Measurements from ENCODE around the gene ZNF207. TPM values are rescaled to one million over a fixed set of nuclear protein-coding genes. Genes with fewer than 3 reads are reported as not detected.
"Not testable (repeated sequence)": the region's sequence is repeated elsewhere in the genome, so short reads cannot be mapped to it uniquely, and the experiment has no call there.

The ZNF207 gene
- total RNA-seq, 1 donor from 2014 or later: 133 TPM

- DNase-seq: no peak
- H3K9me3 ChIP-seq: no peaks in the 10 kb centered on the region
- no peaks in the 10 kb centered on the region for H3K27me3 ChIP-seq
- H3K36me3 ChIP-seq: peaks cover 12% of the 10 kb centered on the region
- intact Hi-C loops (cut with DNase I): no loop called here
- ATAC-seq: no peak
- H3K27ac ChIP-seq: no peak overlapping the region
- no peaks in the 10 kb centered on the region for H3K4me1 ChIP-seq
- no peak for TF ChIP-seq CTCF (IDR thresholded peaks at IDR 0.05)
- no peak overlapping the region for H3K4me3 ChIP-seq
Measured at GRCh38 chr17:32393904-32394303, 43.9 kb downstream of the ZNF207 start.

- no peak overlapping the region for H3K27ac ChIP-seq
- no peaks in the 10 kb centered on the region for H3K27me3 ChIP-seq
- no peak for TF ChIP-seq CTCF (IDR thresholded peaks at IDR 0.05)
- H3K36me3 ChIP-seq: no peaks in the 10 kb centered on the region
- intact Hi-C loops (cut with DNase I): no loop called here
- H3K4me3 ChIP-seq: no peak overlapping the region
- no peaks in the 10 kb centered on the region for H3K9me3 ChIP-seq
- no peak for DNase-seq
- H3K4me1 ChIP-seq: no peaks in the 10 kb centered on the region
- no peak for ATAC-seq
Measured at GRCh38 chr17:32396343-32396742, 46.4 kb downstream of the ZNF207 start.

DNA sequence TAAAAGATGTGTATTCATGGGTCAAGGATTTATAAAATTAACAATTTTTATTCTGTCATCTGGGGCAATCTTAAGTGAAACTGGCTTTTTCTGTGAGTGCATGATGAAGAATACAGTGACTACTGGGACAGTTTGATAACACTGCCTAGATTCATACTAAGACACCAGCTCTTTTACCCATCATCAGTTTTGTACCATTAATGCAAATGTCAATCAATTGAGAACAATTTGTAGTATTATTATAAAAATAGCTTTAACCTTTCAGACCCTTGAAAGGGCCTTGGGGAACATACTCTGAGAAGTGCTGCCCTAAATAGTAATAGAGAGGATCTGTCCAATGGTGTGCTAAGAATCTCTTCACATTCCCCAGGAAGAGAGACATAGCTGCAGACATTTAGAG lies 49.0 kb downstream of the ZNF207 start:
- no peak overlapping the region for H3K27ac ChIP-seq
- H3K36me3 ChIP-seq: no peaks in the 10 kb centered on the region
- no peaks in the 10 kb centered on the region for H3K4me1 ChIP-seq
- H3K4me3 ChIP-seq: no peak overlapping the region
- TF ChIP-seq CTCF (IDR thresholded peaks at IDR 0.05): no peak
- intact Hi-C loops (cut with DNase I): no loop called here
- H3K27me3 ChIP-seq: no peaks in the 10 kb centered on the region
- DNase-seq (no peak), ATAC-seq (no peak)
- no peaks in the 10 kb centered on the region for H3K9me3 ChIP-seq

DNA sequence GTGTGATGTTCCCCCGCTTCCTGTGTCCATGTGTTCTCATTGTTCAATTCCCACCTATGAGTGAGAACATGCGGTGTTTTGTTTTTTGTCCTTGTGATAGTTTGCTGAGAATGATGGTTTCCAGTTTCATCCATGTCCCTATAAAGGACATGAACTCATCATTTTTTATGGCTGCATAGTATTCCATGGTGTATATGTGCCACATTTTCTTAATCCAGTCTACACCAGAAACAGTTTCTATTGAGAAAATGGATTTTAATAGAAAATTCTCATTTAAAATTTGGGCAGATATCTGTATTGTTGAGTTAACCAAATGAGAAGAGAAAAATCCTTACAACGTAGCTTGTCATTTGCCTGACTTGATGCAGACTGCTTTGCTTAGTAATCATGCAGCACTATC lies 60.1 kb downstream of the ZNF207 start:
- not testable (repeated sequence) for ATAC-seq

DNA sequence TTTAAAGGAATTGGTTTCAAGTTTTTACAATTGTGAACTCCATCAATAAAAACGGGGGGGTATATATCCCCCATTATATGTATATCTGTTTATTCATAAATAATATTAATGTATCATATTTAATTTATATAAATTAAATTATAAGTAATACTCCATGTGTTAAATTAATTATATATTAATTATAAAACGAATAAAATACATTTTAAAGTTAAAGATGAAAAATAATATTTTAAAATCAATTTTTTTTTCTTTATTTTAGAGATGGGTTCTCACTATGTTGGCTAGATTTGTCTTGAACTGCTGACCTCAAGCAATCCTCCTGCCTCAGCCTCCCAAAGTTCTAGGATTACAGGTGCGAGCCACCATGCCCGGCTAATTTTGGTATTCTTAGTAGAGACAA lies 76.9 kb downstream of the ZNF207 start:
- TF ChIP-seq CTCF (IDR thresholded peaks at IDR 0.05): no peak
- Histone ChIP-seq H3K4me3 (no peak overlapping the region), H3K9me3 (no peaks in the 10 kb centered on the region), H3K36me3 (no peaks in the 10 kb centered on the region), H3K4me1 (no peaks in the 10 kb centered on the region), H3K27me3 (no peaks in the 10 kb centered on the region), H3K27ac (no peak overlapping the region)
- no peak for DNase-seq
- no peak for ATAC-seq
- intact Hi-C loops (cut with DNase I): no loop called here

More for the DNA sequence above, 60.1 kb downstream of the ZNF207 start:
- H3K27me3 ChIP-seq; H3K4me3 ChIP-seq; intact Hi-C loops (cut with DNase I); H3K4me1 ChIP-seq; H3K9me3 ChIP-seq; H3K27ac ChIP-seq; DNase-seq: not testable (repeated sequence)
- H3K36me3 ChIP-seq: peaks cover 14% of the 10 kb centered on the region

DNA sequence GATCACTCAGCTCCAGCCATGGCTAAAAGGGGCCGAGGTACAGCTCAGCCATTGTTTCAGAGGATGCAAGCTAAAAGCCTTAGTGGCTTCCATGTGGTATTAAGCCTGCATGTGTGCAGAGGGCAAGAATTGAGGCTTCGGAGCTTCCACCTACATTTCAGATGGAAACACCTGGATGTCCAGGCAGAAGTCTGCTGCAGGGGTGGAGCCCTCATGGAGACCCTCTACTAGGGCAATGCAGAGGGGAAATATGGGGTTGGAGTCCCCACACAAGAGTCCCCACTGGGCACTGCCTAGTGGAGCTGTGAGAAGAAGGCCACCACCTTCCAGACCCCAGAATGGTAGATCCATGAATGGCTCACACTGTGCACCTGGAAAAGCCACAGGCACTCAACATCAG lies 79.6 kb downstream of the ZNF207 start:
- H3K27ac ChIP-seq: no peak overlapping the region
- intact Hi-C loops (cut with DNase I): no loop called here
- no peak overlapping the region for H3K4me3 ChIP-seq
- H3K27me3 ChIP-seq: no peaks in the 10 kb centered on the region
- DNase-seq (no peak), ATAC-seq (no peak)
- no peaks in the 10 kb centered on the region for H3K36me3 ChIP-seq
- no peaks in the 10 kb centered on the region for H3K9me3 ChIP-seq
- H3K4me1 ChIP-seq: no peaks in the 10 kb centered on the region
- no peak for TF ChIP-seq CTCF (IDR thresholded peaks at IDR 0.05)

Small RNA genes lying within 50 kb of the gene (microRNA-seq; reads per million reads assigned to microRNA genes)
- gene MIR632 (ENCODE audit: borderline microRNAs expressed): not detected

Other genes with a start within 250 kb of the ZNF207 start
- 46.6 TPM for gene RHOT1, start 207.7 kb upstream of the ZNF207 start, total RNA-seq
- 0.41 TPM for gene RHBDL3, start 84.3 kb upstream of the ZNF207 start, total RNA-seq
- 14.2 TPM for gene C17orf75, start 8.0 kb upstream of the ZNF207 start, total RNA-seq
- gene PSMD11, start 94.4 kb downstream of the ZNF207 start, total RNA-seq: 62.8 TPM
- gene CDK5R1, start 136.8 kb downstream of the ZNF207 start, total RNA-seq: 1.6 TPM